GM12878 (cell line): Measurements from ENCODE around the gene ITIH5. TPM values are rescaled to one million over a fixed set of nuclear protein-coding genes. Genes with fewer than 3 reads are reported as not detected.

Experiments used
- ATAC-seq: fragments of 200-7000 bp; cut with Tn5 transposase; 3 replicates; pipeline ENCODE4 v1.9.1; 2020; ENCODE audit warnings: mild to moderate bottlenecking, moderate library complexity
- BruUV-seq: library from RNA; stranded (reverse); fragments of 400-500 nt; replicated peaks from 2 replicates; lab custom pipeline; 2021; lab: Mats Ljungman, UMichigan
- CTCF ChIA-PET: fragments of 300-600 bp; sonication (Branson Sonifier 250); formaldehyde crosslinking; extraction: SDS; loops from one replicate; lab custom pipeline; 2021; ENCODE audit warnings: inconsistent platforms; lab: Yijun Ruan, JAX
- POLR2A ChIA-PET: fragments of 350-600 bp; formaldehyde crosslinking; extraction: SDS; loops from one replicate; lab custom pipeline; 2021; ENCODE audit warnings: inconsistent platforms; lab: Charles Lee
- RAD21 ChIA-PET: fragments of 300-600 bp; sonication (Branson Sonifier 250); formaldehyde crosslinking; loops from one replicate; lab custom pipeline; 2023; ENCODE audit warnings: antibody characterized with exemption; ENCODE audit not compliant: unreplicated experiment; lab: Charles Lee
- SMC1A ChIA-PET: fragments of 300-600 bp; sonication (Branson Sonifier 250); formaldehyde crosslinking; loops from one replicate; lab custom pipeline; 2023; ENCODE audit not compliant: unreplicated experiment, uncharacterized antibody; lab: Charles Lee
- DNase-seq: peaks from one replicate; pipeline ENCODE4 v3.0.0-alpha.2; 2011; ENCODE audit warnings: low read depth, low spot score
- FAIRE-seq: peaks from 3 replicates; lab custom pipeline; 2011; peaks lifted over from hg19 to GRCh38; lab: Jason Lieb, UNC
- H2AFZ ChIP-seq: 2 replicates; pipeline ENCODE4 v1.6.0; 2011; ENCODE audit warnings: low read depth, low read length, control low read depth; ENCODE audit not compliant: control insufficient read depth
- H3K27ac ChIP-seq: 2 replicates; pipeline ENCODE4 v1.5.1; 2011; ENCODE audit warnings: control low read depth; ENCODE audit not compliant: control insufficient read depth, insufficient read depth
- H3K27me3 ChIP-seq, 2 experiments: replicated peaks in 1 of 2; 2 replicates each; pipeline versions ENCODE4 v1.6.0 to v1.6.1; 2011; ENCODE audit warnings: low read length in 1 of 2; ENCODE audit not compliant: control insufficient read depth in 2 of 2, insufficient read depth in 2 of 2
- H3K36me3 ChIP-seq, 2 experiments: 2 replicates each; pipeline ENCODE4 v1.5.1; 2011; ENCODE audit warnings: low read length in 1 of 2; ENCODE audit not compliant: control insufficient read depth in 2 of 2, insufficient read depth in 2 of 2
- H3K4me1 ChIP-seq: 2 replicates; pipeline ENCODE4 v1.6.1; 2011; ENCODE audit warnings: mild to moderate bottlenecking, low read length, moderate library complexity, mixed read lengths; ENCODE audit not compliant: control insufficient read depth, insufficient read depth
- H3K4me2 ChIP-seq: 2 replicates; pipeline ENCODE4 v1.6.0; 2011; ENCODE audit warnings: control low read depth; ENCODE audit not compliant: control insufficient read depth, insufficient read depth
- H3K4me3 ChIP-seq: fragments of 200-600 bp; sonication (generic); 2 replicates; pipeline ENCODE4 v1.5.1; 2016
- H3K79me2 ChIP-seq: 2 replicates; pipeline ENCODE4 v1.6.0; 2011; ENCODE audit warnings: low read length; ENCODE audit not compliant: control insufficient read depth, insufficient read depth
- H3K9ac ChIP-seq: 2 replicates; pipeline ENCODE4 v1.8.0; 2011; ENCODE audit warnings: low read length, control low read depth, mixed read lengths; ENCODE audit not compliant: control insufficient read depth, insufficient read depth
- H3K9me3 ChIP-seq: replicated peaks from 3 replicates; pipeline ENCODE4 v1.5.1; 2011; ENCODE audit warnings: mild to moderate bottlenecking, low read length; ENCODE audit not compliant: control insufficient read depth, insufficient read depth
- H4K20me1 ChIP-seq: 2 replicates; pipeline ENCODE4 v1.6.0; 2011; ENCODE audit not compliant: control insufficient read depth, insufficient read depth
- BACH1 ChIP-seq: fragments of 450-650 bp; IDR thresholded peaks from 2 replicates; pipeline ENCODE4 v1.6.1; 2017; ENCODE audit warnings: mild to moderate bottlenecking, borderline replicate concordance
- BRCA1 ChIP-seq: IDR thresholded peaks from 2 replicates; pipeline ENCODE4 v1.6.1; 2011; ENCODE audit warnings: low read depth, low read length, improper control_type of control experiment
- CHD4 ChIP-seq: fragments of 200-600 bp; sonication (generic); IDR thresholded peaks from 2 replicates; pipeline ENCODE4 v1.6.1; 2016; ENCODE audit warnings: mild to moderate bottlenecking
- DPF2 ChIP-seq: fragments of 450-650 bp; IDR thresholded peaks from 2 replicates; pipeline ENCODE4 v1.6.1; 2017; ENCODE audit warnings: mild to moderate bottlenecking
- EGR1 ChIP-seq, 2 experiments: IDR thresholded peaks; 1 replicate in 1 of 2; 2 replicates in 1 of 2; pipeline ENCODE4 v1.6.1; 2011 to 2012; ENCODE audit warnings: low read depth in 2 of 2, low read length in 2 of 2, borderline replicate concordance in 1 of 2, mild to moderate bottlenecking in 1 of 2, moderate library complexity in 1 of 2
- GATAD2B ChIP-seq: fragments of 450-650 bp; conservative IDR thresholded peaks from 2 replicates; pipeline ENCODE4 v1.6.1; 2017; ENCODE audit warnings: low read depth, mild to moderate bottlenecking, moderate library complexity
- MTA3 ChIP-seq: IDR thresholded peaks from 2 replicates; pipeline ENCODE4 v1.6.1; 2012; ENCODE audit warnings: low read length, inconsistent platforms, borderline replicate concordance
- MYC ChIP-seq: IDR thresholded peaks from 2 replicates; pipeline ENCODE4 v1.6.1; 2011; ENCODE audit warnings: mild to moderate bottlenecking, low read length, moderate library complexity, inconsistent platforms; ENCODE audit not compliant: insufficient read depth, insufficient replicate concordance, insufficient read length, severe bottlenecking
- NFXL1 ChIP-seq: fragments of 450-650 bp; IDR thresholded peaks from 2 replicates; pipeline ENCODE4 v1.6.1; 2017; ENCODE audit warnings: antibody characterized with exemption, mild to moderate bottlenecking, borderline replicate concordance
- PML ChIP-seq: IDR thresholded peaks from 2 replicates; pipeline ENCODE4 v1.6.1; 2012; ENCODE audit warnings: low read length, inconsistent platforms
- POU2F2 ChIP-seq: IDR thresholded peaks from 3 replicates; pipeline ENCODE4 v1.6.1; 2011; ENCODE audit warnings: low read depth, mild to moderate bottlenecking, low read length, borderline replicate concordance
- RUNX3 ChIP-seq: IDR thresholded peaks from 2 replicates; pipeline ENCODE4 v1.6.1; 2012; ENCODE audit warnings: low read length, inconsistent platforms
- SMC3 ChIP-seq: IDR thresholded peaks from 2 replicates; pipeline ENCODE4 v1.6.1; 2011; ENCODE audit warnings: low read length, improper control_type of control experiment, borderline replicate concordance
- STAT3 ChIP-seq: IDR thresholded peaks from 2 replicates; pipeline ENCODE4 v1.6.1; 2011; ENCODE audit warnings: low read depth, low read length, improper control_type of control experiment
- TCF12 ChIP-seq: IDR thresholded peaks from 2 replicates; pipeline ENCODE4 v1.6.1; 2011; ENCODE audit warnings: low read depth, mild to moderate bottlenecking, low read length
- YBX1 ChIP-seq: fragments of 450-650 bp; IDR thresholded peaks from 2 replicates; pipeline ENCODE4 v1.6.1; 2016; ENCODE audit warnings: antibody characterized with exemption
- WGBS: methylation state at CpG from one replicate; pipeline ENCODE4 v1.1.6; 2016; ENCODE audit warnings: low lambda C conversion rate; ENCODE audit not compliant: insufficient replicate concordance, insufficient coverage; ENCODE audit errors: missing lambda C conversion rate; 5-methylcytosine and 5-hydroxymethylcytosine counted together
- in situ Hi-C: fragments of 300-500 bp; cut with MboI; formaldehyde crosslinking; loops from 9 replicates; pipeline ENCODE4 v1.14.3; 2018; ENCODE audit warnings: mixed read lengths
- intact Hi-C: fragments of 100-400 bp; cut with micrococcal nuclease; formaldehyde crosslinking; loops from one replicate; pipeline ENCODE4 v1.14.2; 2022; ENCODE audit not compliant: unreplicated experiment
- polyA plus RNA-seq, 11 experiments: library from polyadenylated mRNA; depleted of rRNA in 4 of 11; unstranded in 6 of 11; stranded (reverse) in 5 of 11; fragments of >200 nt; fragmentation: Nextera tagmentation in 4 of 11; fragmentation: Illumina TruSeq in 1 of 11; extraction: Ambion mirVana in 4 of 11; extraction: Trizol in 1 of 11; gene quantifications; 1 replicate in 1 of 11; 2 replicates in 10 of 11; pipeline versions ENCODE4 v1.2.1 to v1.2.3, GENCODE V29; 2011 to 2016; ENCODE audit warnings: inconsistent platforms in 2 of 11, missing spikeins in 2 of 11, low read depth in 1 of 11
- total RNA-seq, 4 experiments: library from RNA; depleted of rRNA in 3 of 4; stranded (reverse); fragments of >200 nt in 3 of 4; fragmentation: Illumina TruSeq in 1 of 4; extraction: Trizol in 1 of 4; gene quantifications; 2 replicates each; pipeline versions ENCODE4 v1.2.1 to v1.2.3, GENCODE V29; 2013 to 2021
- TF ChIP-seq, protein P1 (sequence below): fragments of 450-650 bp; conservative IDR thresholded peaks from 2 replicates; pipeline ENCODE4 v1.6.1; 2017; ENCODE audit warnings: mild to moderate bottlenecking, moderate library complexity
- TF ChIP-seq, protein P2 (sequence below): IDR thresholded peaks from 2 replicates; pipeline ENCODE4 v1.6.1; 2011; ENCODE audit warnings: mild to moderate bottlenecking, low read depth, low read length, moderate library complexity; ENCODE audit not compliant: insufficient replicate concordance

The ITIH5 gene
- total and polyA plus RNA-seq, 10 of the 15 experiments (the other 5 are each of a cell fraction or from before 2014, with no cell fraction given): 0.14 to 0.43 (median 0.21) TPM; not detected in 7

DNA sequence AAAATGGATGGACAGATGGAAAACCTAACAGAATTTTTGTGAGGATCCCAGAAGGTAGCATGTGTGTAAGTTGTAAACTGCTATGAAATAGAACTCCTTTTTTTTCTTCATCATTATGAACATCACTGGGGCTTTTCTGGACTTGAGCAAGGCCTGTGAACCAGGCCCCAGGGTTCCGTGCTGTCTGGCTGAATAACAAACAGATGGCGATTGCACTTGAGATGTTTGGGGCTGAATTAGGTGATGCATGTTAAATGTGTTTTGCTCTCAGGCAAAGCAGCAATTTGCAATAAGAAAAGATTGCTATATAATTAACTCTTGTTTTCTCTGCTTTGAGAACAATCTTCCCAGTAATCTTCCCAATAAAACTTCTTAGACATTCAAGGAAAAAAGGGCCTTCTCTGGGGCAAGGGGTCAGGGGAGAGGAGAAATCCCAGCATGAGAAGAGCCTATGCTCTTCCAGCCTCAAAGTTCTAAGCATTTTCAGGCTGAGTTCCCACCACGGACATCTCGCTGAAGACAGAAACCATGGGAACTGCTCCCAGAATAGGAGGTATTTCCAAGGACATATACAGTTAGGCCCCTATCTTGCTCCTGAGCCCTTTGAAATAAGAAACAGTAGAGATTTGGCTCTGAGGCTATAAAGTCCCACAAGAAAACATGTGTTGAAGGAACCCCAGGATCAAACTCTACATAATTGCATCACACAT is 98.7 kb downstream of the ITIH5 start (continued):
- TF ChIP-seq YBX1: no peak

DNA sequence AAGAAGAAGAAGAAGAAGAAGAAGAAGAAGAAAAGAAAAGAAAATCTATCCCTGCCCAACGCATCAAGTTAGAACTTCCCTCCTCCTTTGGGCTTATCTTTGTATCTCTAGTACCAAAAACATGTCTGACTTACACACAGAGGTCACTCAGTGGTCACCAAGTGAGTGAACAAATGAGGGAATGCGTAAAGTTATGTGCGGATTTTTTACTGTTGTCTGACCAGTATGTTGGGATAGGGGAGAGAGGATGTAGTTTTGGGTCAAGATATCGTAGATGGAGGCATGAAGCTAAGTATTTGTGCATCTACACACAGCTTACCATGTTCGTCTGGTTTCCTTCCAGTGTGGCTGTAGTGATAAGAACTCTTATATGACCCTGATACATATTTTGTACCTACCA is 99.9 kb downstream of the ITIH5 start:
- DNase-seq: no peak
- ChIA-PET POLR2A (no interaction called here), SMC1A (no interaction called here), CTCF (no interaction called here), RAD21 (no interaction called here)
- H4K20me1 ChIP-seq: no peaks in the 10 kb centered on the region
- in situ Hi-C loops (no loop called here), intact Hi-C loops (no loop called here)
- no TSS peak for BruUV-seq
- 37% methylated on average over 5 of the region's 5 CpGs for WGBS
- 0 out of 4 replicates have a peak, but pooled peaks cover 0 to 2% of the 10 kb centered on the region in 2 experiments for H3K27me3 ChIP-seq
- H2AFZ ChIP-seq: no peak overlapping the region
- no peak for ATAC-seq
- FAIRE-seq: no peak
- H3K9me3 ChIP-seq: no peaks in the 10 kb centered on the region
- no peaks in the 10 kb centered on the region for H3K79me2 ChIP-seq
- no peak overlapping the region for H3K27ac ChIP-seq
- H3K9ac ChIP-seq: no peak overlapping the region
- no peaks in the 10 kb centered on the region for H3K4me1 ChIP-seq
- no peak overlapping the region for H3K4me2 ChIP-seq
- no peak overlapping the region for H3K4me3 ChIP-seq
- H3K36me3 ChIP-seq: no peaks in the 10 kb centered on the region
- no peak for TF ChIP-seq SMC3
- no peak for TF ChIP-seq MTA3
- no peak for TF ChIP-seq BRCA1
- no peak for TF ChIP-seq POU2F2
- TF ChIP-seq NFXL1: no peak
- TF ChIP-seq, protein P1, sequence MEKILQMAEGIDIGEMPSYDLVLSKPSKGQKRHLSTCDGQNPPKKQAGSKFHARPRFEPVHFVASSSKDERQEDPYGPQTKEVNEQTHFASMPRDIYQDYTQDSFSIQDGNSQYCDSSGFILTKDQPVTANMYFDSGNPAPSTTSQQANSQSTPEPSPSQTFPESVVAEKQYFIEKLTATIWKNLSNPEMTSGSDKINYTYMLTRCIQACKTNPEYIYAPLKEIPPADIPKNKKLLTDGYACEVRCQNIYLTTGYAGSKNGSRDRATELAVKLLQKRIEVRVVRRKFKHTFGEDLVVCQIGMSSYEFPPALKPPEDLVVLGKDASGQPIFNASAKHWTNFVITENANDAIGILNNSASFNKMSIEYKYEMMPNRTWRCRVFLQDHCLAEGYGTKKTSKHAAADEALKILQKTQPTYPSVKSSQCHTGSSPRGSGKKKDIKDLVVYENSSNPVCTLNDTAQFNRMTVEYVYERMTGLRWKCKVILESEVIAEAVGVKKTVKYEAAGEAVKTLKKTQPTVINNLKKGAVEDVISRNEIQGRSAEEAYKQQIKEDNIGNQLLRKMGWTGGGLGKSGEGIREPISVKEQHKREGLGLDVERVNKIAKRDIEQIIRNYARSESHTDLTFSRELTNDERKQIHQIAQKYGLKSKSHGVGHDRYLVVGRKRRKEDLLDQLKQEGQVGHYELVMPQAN: no peak
- no peak for TF ChIP-seq DPF2
- TF ChIP-seq EGR1 (IDR thresholded peaks at IDR 0.05; ENCODE audit: borderline replicate concordance in 1 of 2, low read depth in 2 of 2, low read length in 2 of 2): no peak
- TF ChIP-seq TCF12: no peak
- no peak for TF ChIP-seq GATAD2B
- no peak for TF ChIP-seq PML
- no peak for TF ChIP-seq RUNX3
- TF ChIP-seq MYC: no peak
- no peak for TF ChIP-seq BACH1
- TF ChIP-seq STAT3: no peak
- no peak for TF ChIP-seq CHD4
- TF ChIP-seq, protein P2, sequence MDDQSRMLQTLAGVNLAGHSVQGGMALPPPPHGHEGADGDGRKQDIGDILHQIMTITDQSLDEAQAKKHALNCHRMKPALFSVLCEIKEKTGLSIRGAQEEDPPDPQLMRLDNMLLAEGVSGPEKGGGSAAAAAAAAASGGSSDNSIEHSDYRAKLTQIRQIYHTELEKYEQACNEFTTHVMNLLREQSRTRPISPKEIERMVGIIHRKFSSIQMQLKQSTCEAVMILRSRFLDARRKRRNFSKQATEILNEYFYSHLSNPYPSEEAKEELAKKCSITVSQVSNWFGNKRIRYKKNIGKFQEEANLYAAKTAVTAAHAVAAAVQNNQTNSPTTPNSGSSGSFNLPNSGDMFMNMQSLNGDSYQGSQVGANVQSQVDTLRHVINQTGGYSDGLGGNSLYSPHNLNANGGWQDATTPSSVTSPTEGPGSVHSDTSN: no peak
